Stimulated activated effector memory CD8-positive, alpha-beta T cell treated with anti-CD3 and anti-CD28 coated beads, Interleukin-12 subunit alpha, Interleukin-12 subunit beta, amount 100 ng/mL, for 72 hours (primary cell): ENCODE results near the gene NUDT4.
"Not testable (repeated sequence)": the region's sequence is repeated elsewhere in the genome, so short reads cannot be mapped to it uniquely, and the experiment has no call there.

ENCODE experiments used
- ATAC-seq: fragments of 150-1000 bp; cut with Tn5 transposase; 2 replicates; pipeline ENCODE4 v1.10.0; 2021
- DNase-seq, 2 donors: peaks; one replicate each; pipeline ENCODE4 v3.0.0; 2021 to 2022; ENCODE audit warnings: low spot score in 2 of 2
- H3K27ac Mint-ChIP-seq: one replicate; pipeline ENCODE4 v1.8.0; 2022; ENCODE audit warnings: mild to moderate bottlenecking, mixed read lengths
- H3K36me3 Mint-ChIP-seq: one replicate; pipeline ENCODE4 v1.8.0; 2022; ENCODE audit warnings: mild to moderate bottlenecking, mixed read lengths
- H3K4me1 Mint-ChIP-seq: one replicate; pipeline ENCODE4 v1.8.0; 2022; ENCODE audit warnings: mixed read lengths
- H3K4me3 Mint-ChIP-seq: one replicate; pipeline ENCODE4 v1.8.0; 2022; ENCODE audit warnings: mild to moderate bottlenecking, mixed read lengths
- H3K9me3 Mint-ChIP-seq: one replicate; pipeline ENCODE4 v1.8.0; 2022; ENCODE audit warnings: mixed read lengths

Gene NUDT4

DNA sequence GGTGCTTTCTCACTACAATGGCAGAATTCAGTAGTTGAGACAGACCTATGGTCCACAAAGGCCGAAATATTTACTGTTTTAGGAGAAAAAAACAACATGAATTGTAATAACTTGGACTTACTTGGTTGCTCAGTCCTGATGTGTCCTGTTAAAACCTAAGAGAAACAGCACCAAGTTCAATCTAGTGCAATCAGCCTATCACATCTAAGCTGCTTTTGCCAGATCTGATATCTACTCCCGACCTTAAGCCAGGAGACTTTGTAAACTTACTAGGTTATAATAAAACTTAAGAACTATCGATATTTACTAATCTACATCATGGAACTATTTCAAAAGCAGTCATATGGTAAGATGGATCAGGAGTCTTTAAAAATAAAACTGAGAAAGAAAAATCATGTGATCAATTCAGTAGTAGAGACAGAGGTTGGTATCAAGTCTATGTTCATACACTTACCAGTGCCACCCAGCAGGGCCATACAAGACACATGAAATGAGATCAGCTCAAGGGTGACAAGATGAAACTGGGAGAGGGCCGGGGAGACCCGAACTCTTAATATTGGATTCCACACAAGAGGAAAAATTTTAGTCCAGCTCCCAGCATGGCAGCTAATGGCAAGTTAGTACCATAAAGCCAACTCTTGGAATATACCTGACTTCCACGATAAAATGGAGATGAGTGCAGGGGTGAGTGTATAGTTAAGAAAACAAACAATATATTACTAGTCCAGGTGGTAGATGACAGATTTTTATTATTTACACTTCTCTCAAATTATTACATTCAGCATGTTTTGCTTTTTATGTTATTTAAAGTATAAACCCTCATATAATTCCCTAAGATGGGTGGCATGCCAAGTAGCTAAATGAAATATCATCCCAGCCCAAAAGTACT, 27.5 kb downstream of the NUDT4 start:
- ATAC-seq (no peak), DNase-seq (no peak)
- Mint-ChIP-seq H3K36me3 (peaks cover 83% of the 10 kb centered on the region), H3K9me3 (no peaks in the 10 kb centered on the region), H3K4me3 (no peak overlapping the region), H3K4me1 (peaks cover 31% of the 10 kb centered on the region), H3K27ac (no peak overlapping the region)

- peak; percentile 12 for ATAC-seq
- DNase-seq: no peak
- H3K4me1 Mint-ChIP-seq: peaks cover 35% of the 10 kb centered on the region
- H3K4me3 Mint-ChIP-seq: no peak overlapping the region
- H3K36me3 Mint-ChIP-seq: peaks cover 97% of the 10 kb centered on the region
- H3K9me3 Mint-ChIP-seq: no peaks in the 10 kb centered on the region
- peak overlapping the region; percentile 36 for H3K27ac Mint-ChIP-seq
These were observed 29.6 kb downstream of the NUDT4 start for GRCh38 chr12:93407054-93407962.

GRCh38 chr12:93407963-93408283, 30.2 kb downstream of the NUDT4 start:
- no peak for DNase-seq
- H3K4me1 Mint-ChIP-seq: peaks cover 33% of the 10 kb centered on the region
- H3K36me3 Mint-ChIP-seq: peaks cover 91% of the 10 kb centered on the region
- peak; percentile 71 for ATAC-seq
- peak overlapping the region; percentile 36 for H3K27ac Mint-ChIP-seq
- no peaks in the 10 kb centered on the region for H3K9me3 Mint-ChIP-seq
- no peak overlapping the region for H3K4me3 Mint-ChIP-seq

GRCh38 chr12:93408813-93409212, 31.1 kb downstream of the NUDT4 start:
- H3K27ac Mint-ChIP-seq: peak overlapping the region; percentile 36
- ATAC-seq: peak; percentile 67
- H3K9me3 Mint-ChIP-seq: no peaks in the 10 kb centered on the region
- peaks cover 83% of the 10 kb centered on the region for H3K36me3 Mint-ChIP-seq
- peaks cover 42% of the 10 kb centered on the region for H3K4me1 Mint-ChIP-seq
- H3K4me3 Mint-ChIP-seq: no peak overlapping the region
- no peak for DNase-seq

GRCh38 chr12:93409343-93410187, 31.8 kb downstream of the NUDT4 start:
- DNase-seq, ATAC-seq, H3K9me3 Mint-ChIP-seq, H3K4me3 Mint-ChIP-seq: not testable (repeated sequence)
- peak overlapping the region; percentile 36 for H3K27ac Mint-ChIP-seq
- peaks cover 76% of the 10 kb centered on the region for H3K36me3 Mint-ChIP-seq
- H3K4me1 Mint-ChIP-seq: peaks cover 48% of the 10 kb centered on the region

- not testable (repeated sequence) for ATAC-seq, H3K27ac Mint-ChIP-seq, H3K4me3 Mint-ChIP-seq, DNase-seq, H3K9me3 Mint-ChIP-seq
- Mint-ChIP-seq H3K36me3 (peaks cover 61% of the 10 kb centered on the region), H3K4me1 (peaks cover 62% of the 10 kb centered on the region)
These were observed 33.3 kb downstream of the NUDT4 start for GRCh38 chr12:93411060-93411459.

GRCh38 chr12:93412396-93412795, 34.7 kb downstream of the NUDT4 start:
- ATAC-seq, H3K4me3 Mint-ChIP-seq, H3K27ac Mint-ChIP-seq, DNase-seq, H3K9me3 Mint-ChIP-seq: not testable (repeated sequence)
- Mint-ChIP-seq H3K4me1 (peaks cover 70% of the 10 kb centered on the region), H3K36me3 (peaks cover 48% of the 10 kb centered on the region)

- no peak for DNase-seq
- H3K4me3 Mint-ChIP-seq: no peak overlapping the region
- peaks cover 41% of the 10 kb centered on the region for H3K36me3 Mint-ChIP-seq
- H3K9me3 Mint-ChIP-seq: no peaks in the 10 kb centered on the region
- H3K4me1 Mint-ChIP-seq: peaks cover 66% of the 10 kb centered on the region
- ATAC-seq: no peak
- H3K27ac Mint-ChIP-seq: peak overlapping the region; percentile 27
These were observed 35.3 kb downstream of the NUDT4 start for GRCh38 chr12:93413064-93413463.

DNA sequence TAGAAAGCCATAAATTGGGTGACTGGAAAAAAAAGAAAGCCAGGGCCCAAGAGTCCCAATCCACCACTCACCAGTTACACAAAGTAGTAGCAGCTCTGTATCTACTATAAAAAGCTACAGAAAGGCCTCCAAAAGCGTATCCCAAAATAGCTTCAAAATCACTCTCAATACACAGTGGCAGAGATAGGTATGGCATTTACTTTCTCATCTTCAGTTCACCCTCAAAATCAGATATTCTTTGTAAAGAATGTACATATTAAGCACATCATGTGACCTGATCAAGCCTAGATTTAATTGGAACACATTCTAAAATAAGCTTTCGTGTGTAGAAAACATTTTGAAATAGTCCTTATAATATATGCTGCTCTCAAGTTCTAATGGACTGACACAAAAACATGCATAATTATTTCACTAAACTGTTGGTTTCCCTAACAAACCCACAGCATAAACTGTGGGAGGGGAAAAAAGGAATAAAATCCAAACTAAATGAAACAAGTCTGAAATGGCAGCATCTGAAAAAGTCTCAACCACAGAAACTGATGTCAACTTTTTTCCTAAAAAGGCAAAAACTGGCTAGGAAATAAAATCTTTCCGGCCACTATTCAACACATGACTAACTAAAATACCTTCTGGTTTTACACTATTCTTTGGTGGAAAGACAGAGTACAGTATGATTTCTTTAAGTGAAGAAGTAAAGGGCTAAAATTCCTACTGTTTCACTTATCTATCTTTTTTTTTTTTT, 38.2 kb downstream of the NUDT4 start:
- DNase-seq (no peak), ATAC-seq (peak; percentile 21)
- Mint-ChIP-seq H3K27ac (peak overlapping the region; percentile 27), H3K36me3 (peaks cover 13% of the 10 kb centered on the region), H3K4me3 (peak overlapping the region; percentile 21), H3K4me1 (peaks cover 69% of the 10 kb centered on the region), H3K9me3 (no peaks in the 10 kb centered on the region)

DNA sequence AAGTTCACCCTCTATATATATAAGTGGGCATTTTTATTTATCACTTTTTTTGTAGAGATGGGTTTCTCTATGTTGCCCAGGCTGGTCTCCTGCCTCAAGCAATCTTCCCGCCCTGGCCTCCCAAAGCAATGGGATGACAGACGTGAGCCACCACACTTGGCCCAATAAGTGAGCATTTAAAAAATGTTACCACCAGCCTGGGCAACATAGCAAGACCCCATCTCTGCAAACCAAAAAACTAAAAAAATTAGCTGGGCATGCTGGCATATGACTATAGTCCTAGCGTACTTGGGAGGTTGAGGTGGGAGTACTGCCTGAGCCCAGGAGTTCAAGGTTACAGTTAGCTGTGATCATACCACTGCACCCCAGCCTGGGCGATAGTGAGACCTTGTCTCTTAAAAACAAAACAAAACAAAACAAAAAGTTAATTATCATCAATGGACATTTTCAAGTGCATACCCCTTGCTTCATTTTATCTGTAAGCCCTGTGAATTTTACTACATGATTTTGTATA, 40.3 kb downstream of the NUDT4 start:
- no peak overlapping the region for H3K4me3 Mint-ChIP-seq
- no peak for DNase-seq
- peaks cover 15% of the 10 kb centered on the region for H3K36me3 Mint-ChIP-seq
- no peak overlapping the region for H3K27ac Mint-ChIP-seq
- H3K4me1 Mint-ChIP-seq: peaks cover 74% of the 10 kb centered on the region
- no peak for ATAC-seq
- H3K9me3 Mint-ChIP-seq: no peaks in the 10 kb centered on the region

- Mint-ChIP-seq H3K36me3 (peaks cover 15% of the 10 kb centered on the region), H3K27ac (no peak overlapping the region), H3K4me1 (peaks cover 73% of the 10 kb centered on the region), H3K4me3 (no peak overlapping the region), H3K9me3 (no peaks in the 10 kb centered on the region)
- peak; percentile 58 for ATAC-seq
- DNase-seq: no peak
These were observed 41.8 kb downstream of the NUDT4 start for GRCh38 chr12:93419388-93420034.

GRCh38 chr12:93422050-93422449, 44.3 kb downstream of the NUDT4 start:
- DNase-seq (no peak), ATAC-seq (no peak)
- no peak overlapping the region for H3K4me3 Mint-ChIP-seq
- peak overlapping the region; percentile 20 for H3K27ac Mint-ChIP-seq
- H3K4me1 Mint-ChIP-seq: peaks cover 69% of the 10 kb centered on the region
- H3K9me3 Mint-ChIP-seq: no peaks in the 10 kb centered on the region
- peaks cover 15% of the 10 kb centered on the region for H3K36me3 Mint-ChIP-seq

DNA sequence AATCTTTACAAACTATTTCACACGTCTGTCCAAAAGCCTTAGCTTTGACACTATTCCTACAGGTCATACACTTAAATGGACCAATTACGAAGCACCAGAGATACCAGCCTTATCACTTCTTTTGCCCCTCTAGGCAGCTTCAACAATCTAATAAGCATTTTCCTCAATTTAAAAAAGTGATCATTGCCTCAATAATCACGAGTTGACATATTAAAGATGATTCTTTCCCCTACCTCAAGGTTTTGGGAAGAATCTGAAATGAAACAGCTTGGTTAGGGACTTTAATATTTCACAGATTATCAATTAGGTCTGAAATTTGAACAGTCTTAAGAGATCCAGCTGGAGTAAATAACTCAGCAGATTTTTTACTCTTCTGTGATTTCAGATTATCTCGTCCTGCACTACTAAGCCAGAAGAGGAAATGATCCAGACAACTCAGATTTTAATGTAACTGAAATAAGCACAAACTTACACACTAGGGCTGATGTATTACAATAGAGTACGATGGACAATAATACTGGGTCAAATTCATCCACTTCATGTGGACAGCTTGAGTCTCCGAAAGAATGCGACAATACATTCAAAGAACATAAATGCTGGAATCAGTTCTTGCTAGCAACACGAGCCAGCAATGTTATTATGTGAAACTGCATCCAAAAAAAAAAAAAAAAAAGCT, 48.1 kb downstream of the NUDT4 start:
- no peak for ATAC-seq
- peaks cover 25% of the 10 kb centered on the region for H3K36me3 Mint-ChIP-seq
- H3K9me3 Mint-ChIP-seq: no peaks in the 10 kb centered on the region
- H3K27ac Mint-ChIP-seq: no peak overlapping the region
- no peak for DNase-seq
- H3K4me1 Mint-ChIP-seq: peaks cover 75% of the 10 kb centered on the region
- peak overlapping the region; percentile 2 for H3K4me3 Mint-ChIP-seq
